Caco-2 (cell line): Measurements from ENCODE around the gene FGF8. TPM values are rescaled to one million over a fixed set of nuclear protein-coding genes. Genes with fewer than 3 reads are reported as not detected.

ENCODE experiments used
- BruUV-seq: library from RNA; stranded (reverse); fragments of 400-500 nt; replicated peaks from 2 replicates; lab custom pipeline; 2021; lab: Mats Ljungman, UMichigan
- CTCF ChIA-PET: fragments of 300-600 bp; sonication (Branson Sonifier 250); formaldehyde crosslinking; loops from one replicate; lab custom pipeline; 2022; ENCODE audit warnings: antibody characterized with exemption; lab: Charles Lee
- POLR2A ChIA-PET: fragments of 300-600 bp; sonication (Branson Sonifier 250); formaldehyde crosslinking; loops from one replicate; lab custom pipeline; 2022; ENCODE audit warnings: antibody characterized with exemption; lab: Charles Lee
- DNase-seq, 2 experiments: peaks; one replicate each; pipeline versions ENCODE4 v3.0.0 to v3.0.0-alpha.2; 2020 to 2022
- H3K27me3 ChIP-seq: replicated peaks from 2 replicates; pipeline ENCODE4 v1.6.0; 2011; ENCODE audit warnings: low read length; ENCODE audit not compliant: control insufficient read depth, insufficient read depth
- H3K36me3 ChIP-seq: 2 replicates; pipeline ENCODE4 v1.5.1; 2011; ENCODE audit warnings: low read length; ENCODE audit not compliant: control insufficient read depth, insufficient read depth
- H3K4me1 ChIP-seq: fragments of 250-450 bp; sonication (Bioruptor Pico); 2 replicates; pipeline ENCODE4 v1.5.1; 2020; ENCODE audit warnings: mild to moderate bottlenecking
- H3K4me3 ChIP-seq: 2 replicates; pipeline ENCODE4 v1.5.1; 2011; ENCODE audit warnings: low read depth, mild to moderate bottlenecking, control low read depth, low read length
- H3K9me3 ChIP-seq: fragments of 250-450 bp; sonication (Bioruptor Pico); 2 replicates; pipeline ENCODE4 v1.5.1; 2020; ENCODE audit warnings: mild to moderate bottlenecking, moderate library complexity
- H3K27ac Mint-ChIP-seq: one replicate; pipeline ENCODE4 v1.8.0; 2022; ENCODE audit warnings: mixed read lengths; ENCODE audit not compliant: unreplicated experiment
- H3K27me3 Mint-ChIP-seq: one replicate; pipeline ENCODE4 v1.8.0; 2022; ENCODE audit warnings: mixed read lengths; ENCODE audit not compliant: insufficient read depth, unreplicated experiment
- H3K36me3 Mint-ChIP-seq: one replicate; pipeline ENCODE4 v1.8.0; 2022; ENCODE audit warnings: mild to moderate bottlenecking, mixed read lengths; ENCODE audit not compliant: insufficient read depth, unreplicated experiment
- H3K4me1 Mint-ChIP-seq: one replicate; pipeline ENCODE4 v1.8.0; 2022; ENCODE audit warnings: low read depth, mixed read lengths; ENCODE audit not compliant: unreplicated experiment
- H3K4me3 Mint-ChIP-seq: one replicate; pipeline ENCODE4 v1.8.0; 2022; ENCODE audit warnings: mild to moderate bottlenecking, moderate library complexity, mixed read lengths; ENCODE audit not compliant: unreplicated experiment
- H3K9me3 Mint-ChIP-seq: one replicate; pipeline ENCODE4 v1.8.0; 2022; ENCODE audit warnings: mixed read lengths; ENCODE audit not compliant: unreplicated experiment
- intact Hi-C: fragments of 100-400 bp; cut with micrococcal nuclease; formaldehyde crosslinking; loops from one replicate; pipeline ENCODE4 v1.10.0; 2022; ENCODE audit not compliant: unreplicated experiment
- total RNA-seq: library from RNA; stranded (reverse); gene quantifications from 2 replicates; pipeline ENCODE4 v1.2.3, GENCODE V29; 2022
- TF ChIP-seq, protein P1 (sequence below), 2 experiments: fragments of 200-600 bp in 1 of 2; IDR thresholded peaks; 1 replicate in 1 of 2; 2 replicates in 1 of 2; pipeline versions ENCODE4 v1.5.1 to v1.8.0; 2011 to 2022; ENCODE audit warnings: antibody characterized with exemption in 1 of 2, control low read depth in 1 of 2, inconsistent platforms in 1 of 2, low read depth in 1 of 2, low read length in 1 of 2, mild to moderate bottlenecking in 1 of 2, moderate library complexity in 1 of 2; ENCODE audit not compliant: insufficient read depth in 1 of 2, severe bottlenecking in 1 of 2, unreplicated experiment in 1 of 2

FGF8 gene
- total RNA-seq, 1 experiment from 2014 or later, result 0.68 TPM

DNA sequence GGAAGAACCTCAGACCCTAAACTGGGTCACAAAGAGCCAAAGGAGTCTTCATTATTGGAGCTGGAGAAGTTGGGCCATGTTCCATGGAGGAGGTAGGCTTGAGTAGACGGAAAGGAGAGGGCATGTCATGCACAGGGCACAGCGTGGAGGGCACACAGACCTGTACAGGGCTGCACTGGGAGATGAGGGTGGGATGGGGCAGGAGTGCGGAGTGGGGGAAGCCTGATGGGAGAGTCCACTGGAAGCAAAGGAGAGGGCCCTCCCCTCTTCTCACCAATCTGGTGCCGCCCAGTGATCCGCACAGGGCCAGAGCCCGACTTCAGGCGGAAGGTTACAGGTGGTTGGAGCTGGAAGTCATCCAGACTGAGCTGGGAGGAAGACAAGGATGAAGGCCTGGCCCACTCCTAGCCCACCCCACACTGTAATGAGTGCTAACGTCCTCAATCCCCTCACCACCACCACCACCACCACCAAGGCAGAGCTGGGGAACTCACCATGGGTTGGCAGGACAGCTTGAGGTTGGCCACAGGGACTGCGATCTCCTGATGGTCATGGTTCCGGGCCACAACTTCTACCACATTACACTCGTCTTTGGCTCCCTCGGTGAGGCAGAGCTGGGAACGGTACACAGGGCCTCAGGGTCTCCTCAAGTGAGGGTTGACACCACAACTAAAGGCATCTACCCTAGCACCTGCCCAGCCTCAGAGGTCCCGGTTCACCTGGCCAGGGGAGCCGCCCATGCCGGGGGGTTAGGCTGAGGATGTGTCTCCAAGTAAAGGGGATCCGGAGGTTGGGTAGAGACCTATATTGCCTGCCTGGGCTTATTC is 6.3 kb upstream of the FGF8 start:
- Histone ChIP-seq H3K4me1 (peaks cover 10% of the 10 kb centered on the region), H3K9me3 (no peaks in the 10 kb centered on the region), H3K36me3 (peaks cover 4% of the 10 kb centered on the region), H3K4me3 (peak overlapping the region; percentile 96), H3K27me3 (no peaks in the 10 kb centered on the region)
- peak in 1 of 2 experiments; percentile 34 for DNase-seq
- peak overlapping the region; percentile 93 for H3K4me3 Mint-ChIP-seq
- peak overlapping the region; percentile 97 for H3K27ac Mint-ChIP-seq
- peaks cover 54% of the 10 kb centered on the region for H3K36me3 Mint-ChIP-seq
- no TSS peak for BruUV-seq
- no peaks in the 10 kb centered on the region for H3K27me3 Mint-ChIP-seq
- intact Hi-C loops, result loop anchor here (1.0 to 5.0 kb wide), 3 partner anchors 180 to 569 kb away; partner anchors contain the start of genes DPCD and POLL
- TF ChIP-seq, protein P1, sequence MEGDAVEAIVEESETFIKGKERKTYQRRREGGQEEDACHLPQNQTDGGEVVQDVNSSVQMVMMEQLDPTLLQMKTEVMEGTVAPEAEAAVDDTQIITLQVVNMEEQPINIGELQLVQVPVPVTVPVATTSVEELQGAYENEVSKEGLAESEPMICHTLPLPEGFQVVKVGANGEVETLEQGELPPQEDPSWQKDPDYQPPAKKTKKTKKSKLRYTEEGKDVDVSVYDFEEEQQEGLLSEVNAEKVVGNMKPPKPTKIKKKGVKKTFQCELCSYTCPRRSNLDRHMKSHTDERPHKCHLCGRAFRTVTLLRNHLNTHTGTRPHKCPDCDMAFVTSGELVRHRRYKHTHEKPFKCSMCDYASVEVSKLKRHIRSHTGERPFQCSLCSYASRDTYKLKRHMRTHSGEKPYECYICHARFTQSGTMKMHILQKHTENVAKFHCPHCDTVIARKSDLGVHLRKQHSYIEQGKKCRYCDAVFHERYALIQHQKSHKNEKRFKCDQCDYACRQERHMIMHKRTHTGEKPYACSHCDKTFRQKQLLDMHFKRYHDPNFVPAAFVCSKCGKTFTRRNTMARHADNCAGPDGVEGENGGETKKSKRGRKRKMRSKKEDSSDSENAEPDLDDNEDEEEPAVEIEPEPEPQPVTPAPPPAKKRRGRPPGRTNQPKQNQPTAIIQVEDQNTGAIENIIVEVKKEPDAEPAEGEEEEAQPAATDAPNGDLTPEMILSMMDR (IDR thresholded peaks at IDR 0.05; ENCODE audit: insufficient read depth in 1 of 2, low read depth in 1 of 2, low read length in 1 of 2, severe bottlenecking in 1 of 2, unreplicated experiment in 1 of 2), result no peak
- ChIA-PET POLR2A (interaction anchor here (1.5 kb wide), 1 partner anchor 179 kb away, joined by 4 read pairs; no protein-coding TSS in a partner anchor), CTCF (interaction anchor here (0.9 to 4.9 kb wide), 3 partner anchors 29 to 179 kb away, joined by 3 to 126 read pairs (median 6); partner anchors contain the start of gene OGA)
- H3K9me3 Mint-ChIP-seq, result no peaks in the 10 kb centered on the region
- H3K4me1 Mint-ChIP-seq, result peaks cover 8% of the 10 kb centered on the region

DNA sequence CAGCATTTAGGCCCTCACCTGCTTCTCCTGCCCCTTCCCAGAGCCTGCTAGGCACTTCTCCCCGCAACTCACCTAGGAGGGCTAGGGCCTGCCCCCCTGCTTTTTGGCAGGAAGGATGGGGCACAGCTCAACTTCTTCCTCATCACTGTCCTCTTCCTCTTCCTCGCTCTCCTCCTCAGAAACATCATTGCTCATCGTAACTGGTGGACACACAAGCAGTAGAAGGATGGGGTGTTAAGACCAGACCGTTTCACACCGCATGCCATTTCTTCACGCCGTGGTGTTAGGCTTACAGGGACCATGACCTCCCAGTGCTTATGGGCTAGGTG is 5.7 kb upstream of the FGF8 start:
- no peak for DNase-seq
- no TSS peak for BruUV-seq
- Mint-ChIP-seq H3K27ac (no peak overlapping the region), H3K36me3 (peaks cover 50% of the 10 kb centered on the region), H3K4me3 (peak overlapping the region; percentile 93), H3K4me1 (peaks cover 8% of the 10 kb centered on the region), H3K9me3 (no peaks in the 10 kb centered on the region), H3K27me3 (peaks cover 3% of the 10 kb centered on the region)
- Histone ChIP-seq H3K9me3 (no peaks in the 10 kb centered on the region), H3K4me1 (peaks cover 10% of the 10 kb centered on the region), H3K27me3 (no peaks in the 10 kb centered on the region), H3K36me3 (peaks cover 4% of the 10 kb centered on the region), H3K4me3 (0 out of 2 replicates have a peak overlapping the region, but pooled peaks have one; percentile 96)
- TF ChIP-seq, protein P1 (IDR thresholded peaks at IDR 0.05; ENCODE audit: insufficient read depth in 1 of 2, low read depth in 1 of 2, low read length in 1 of 2, severe bottlenecking in 1 of 2, unreplicated experiment in 1 of 2), result no peak
- ChIA-PET POLR2A (no interaction called here), CTCF (interaction anchor here (0.6 to 4.9 kb wide), 14 partner anchors 8 to 616 kb away, joined by 3 to 126 read pairs (median 3); partner anchors contain the start of genes DPCD and POLL)
- intact Hi-C loops, result loop anchor here (1.0 to 5.0 kb wide), 3 partner anchors 179 to 569 kb away; partner anchors contain the start of genes DPCD and POLL

DNA sequence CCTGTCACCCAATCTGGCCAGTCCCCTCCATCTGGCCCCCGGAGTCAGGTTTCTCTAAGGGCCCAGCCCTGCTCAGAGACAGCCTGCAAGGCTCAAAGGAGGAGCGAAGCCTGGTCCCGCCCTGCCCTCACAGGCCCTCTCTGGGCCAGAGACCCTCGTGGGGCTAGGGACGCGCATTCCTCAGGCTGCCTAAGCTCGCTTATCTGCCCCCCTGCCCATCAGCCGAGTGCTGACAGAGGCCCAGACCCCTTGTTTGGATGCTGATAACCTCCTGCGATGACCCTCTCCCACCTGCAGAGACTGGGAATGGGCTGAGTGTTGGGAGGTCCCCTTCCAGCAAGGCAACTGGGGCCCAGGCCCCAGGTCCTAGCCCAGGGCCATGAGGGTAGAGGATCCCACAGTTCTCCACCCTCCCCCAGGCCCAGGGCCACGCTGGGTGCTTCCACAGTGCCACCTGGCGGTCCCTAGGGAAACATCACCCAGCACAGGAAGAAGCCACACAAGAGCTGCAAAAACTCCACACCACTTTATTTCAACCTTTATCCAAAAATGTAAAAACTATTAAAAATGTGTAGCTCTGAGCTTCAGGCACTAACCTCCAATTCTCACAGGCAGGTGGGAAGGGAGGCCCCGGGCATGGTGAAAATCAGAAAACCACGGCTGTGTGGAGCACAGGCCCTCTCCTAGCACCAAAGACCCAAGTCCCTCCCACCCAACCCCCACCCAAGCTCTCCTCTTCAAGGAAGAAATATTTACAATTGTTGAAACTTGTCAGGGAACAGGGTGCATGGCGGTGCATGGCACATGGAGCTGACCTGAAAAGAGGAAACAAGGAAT is 5.1 kb upstream of the FGF8 start:
- Histone ChIP-seq H3K36me3 (peaks cover 2% of the 10 kb centered on the region), H3K4me1 (peaks cover 10% of the 10 kb centered on the region), H3K4me3 (no peak overlapping the region), H3K9me3 (no peaks in the 10 kb centered on the region), H3K27me3 (no peaks in the 10 kb centered on the region)
- no peak overlapping the region for H3K4me3 Mint-ChIP-seq
- ChIA-PET POLR2A (no interaction called here), CTCF (interaction anchor here (0.6 to 4.9 kb wide), 14 partner anchors 9 to 617 kb away, joined by 3 to 126 read pairs (median 3); partner anchors contain the start of genes DPCD and POLL)
- H3K27ac Mint-ChIP-seq, result no peak overlapping the region
- H3K4me1 Mint-ChIP-seq, result peaks cover 8% of the 10 kb centered on the region
- TF ChIP-seq, protein P1 (IDR thresholded peaks at IDR 0.05; ENCODE audit: insufficient read depth in 1 of 2, low read depth in 1 of 2, low read length in 1 of 2, severe bottlenecking in 1 of 2, unreplicated experiment in 1 of 2), result peak; percentile 94 to 95
- peaks cover 47% of the 10 kb centered on the region for H3K36me3 Mint-ChIP-seq
- peak; percentile 62 to 80 for DNase-seq
- H3K27me3 Mint-ChIP-seq, result peaks cover 3% of the 10 kb centered on the region
- intact Hi-C loops, result loop anchor here (1.0 to 5.0 kb wide), 3 partner anchors 179 to 568 kb away; partner anchors contain the start of genes DPCD and POLL
- no peaks in the 10 kb centered on the region for H3K9me3 Mint-ChIP-seq
- BruUV-seq, result no TSS peak
